ENCODE data around the gene ZEB2.

DNA sequence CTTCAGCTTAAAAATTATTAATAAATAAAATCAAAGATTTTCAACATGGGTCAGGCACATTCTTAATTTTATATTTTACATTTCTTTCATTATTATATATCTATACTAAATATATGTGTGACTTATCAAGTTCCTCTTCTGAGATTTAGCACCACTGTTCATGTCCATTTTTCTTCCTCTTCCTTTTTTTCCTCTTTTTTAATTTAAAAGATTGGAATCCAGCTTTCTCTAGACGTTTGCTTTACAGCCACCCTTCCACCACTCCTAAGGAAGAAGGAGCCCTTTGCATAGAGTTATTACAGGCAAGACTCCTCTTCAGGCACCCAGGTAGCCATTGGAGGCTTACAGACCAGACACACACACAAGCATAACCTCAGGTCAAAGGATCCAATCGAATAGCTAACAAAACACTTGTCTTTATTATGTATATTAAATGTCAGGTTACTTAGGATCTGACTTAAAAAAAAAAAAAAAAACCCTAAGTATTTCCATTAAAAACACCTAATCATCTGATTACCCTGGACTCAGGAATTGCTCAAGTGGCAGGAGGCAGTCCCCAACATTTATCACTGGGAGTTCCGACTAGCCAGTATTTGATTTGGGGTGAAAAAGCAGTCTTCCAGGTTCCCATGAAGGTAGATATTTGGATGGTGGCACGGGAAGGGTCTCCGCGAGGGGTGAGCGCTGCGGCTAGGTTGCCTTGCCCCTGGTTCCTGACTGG lies 2.4 kb upstream of the ZEB2 start:
- TF ChIP-seq, protein P1, sequence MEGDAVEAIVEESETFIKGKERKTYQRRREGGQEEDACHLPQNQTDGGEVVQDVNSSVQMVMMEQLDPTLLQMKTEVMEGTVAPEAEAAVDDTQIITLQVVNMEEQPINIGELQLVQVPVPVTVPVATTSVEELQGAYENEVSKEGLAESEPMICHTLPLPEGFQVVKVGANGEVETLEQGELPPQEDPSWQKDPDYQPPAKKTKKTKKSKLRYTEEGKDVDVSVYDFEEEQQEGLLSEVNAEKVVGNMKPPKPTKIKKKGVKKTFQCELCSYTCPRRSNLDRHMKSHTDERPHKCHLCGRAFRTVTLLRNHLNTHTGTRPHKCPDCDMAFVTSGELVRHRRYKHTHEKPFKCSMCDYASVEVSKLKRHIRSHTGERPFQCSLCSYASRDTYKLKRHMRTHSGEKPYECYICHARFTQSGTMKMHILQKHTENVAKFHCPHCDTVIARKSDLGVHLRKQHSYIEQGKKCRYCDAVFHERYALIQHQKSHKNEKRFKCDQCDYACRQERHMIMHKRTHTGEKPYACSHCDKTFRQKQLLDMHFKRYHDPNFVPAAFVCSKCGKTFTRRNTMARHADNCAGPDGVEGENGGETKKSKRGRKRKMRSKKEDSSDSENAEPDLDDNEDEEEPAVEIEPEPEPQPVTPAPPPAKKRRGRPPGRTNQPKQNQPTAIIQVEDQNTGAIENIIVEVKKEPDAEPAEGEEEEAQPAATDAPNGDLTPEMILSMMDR (IDR thresholded peaks at IDR 0.05) = no peak
- TF ChIP-seq POLR2A (IDR thresholded peaks at IDR 0.05) = no peak
